Stimulated activated CD4-positive, alpha-beta T cell treated with anti-CD3 and anti-CD28 coated beads, Interleukin-15, amount 100 ng/mL, for 24 hours (primary cell): ENCODE data around the gene USP17L28.
"Not testable (repeated sequence)": the region's sequence is repeated elsewhere in the genome, so short reads cannot be mapped to it uniquely, and the experiment has no call there.

ENCODE experiments used
- DNase-seq: peaks from one replicate; pipeline ENCODE4 v3.0.0-alpha.2; 2020

USP17L28 gene, protein sequence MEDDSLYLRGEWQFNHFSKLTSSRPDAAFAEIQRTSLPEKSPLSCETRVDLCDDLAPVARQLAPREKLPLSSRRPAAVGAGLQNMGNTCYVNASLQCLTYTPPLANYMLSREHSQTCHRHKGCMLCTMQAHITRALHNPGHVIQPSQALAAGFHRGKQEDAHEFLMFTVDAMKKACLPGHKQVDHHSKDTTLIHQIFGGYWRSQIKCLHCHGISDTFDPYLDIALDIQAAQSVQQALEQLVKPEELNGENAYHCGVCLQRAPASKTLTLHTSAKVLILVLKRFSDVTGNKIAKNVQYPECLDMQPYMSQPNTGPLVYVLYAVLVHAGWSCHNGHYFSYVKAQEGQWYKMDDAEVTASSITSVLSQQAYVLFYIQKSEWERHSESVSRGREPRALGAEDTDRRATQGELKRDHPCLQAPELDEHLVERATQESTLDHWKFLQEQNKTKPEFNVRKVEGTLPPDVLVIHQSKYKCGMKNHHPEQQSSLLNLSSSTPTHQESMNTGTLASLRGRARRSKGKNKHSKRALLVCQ

DNA sequence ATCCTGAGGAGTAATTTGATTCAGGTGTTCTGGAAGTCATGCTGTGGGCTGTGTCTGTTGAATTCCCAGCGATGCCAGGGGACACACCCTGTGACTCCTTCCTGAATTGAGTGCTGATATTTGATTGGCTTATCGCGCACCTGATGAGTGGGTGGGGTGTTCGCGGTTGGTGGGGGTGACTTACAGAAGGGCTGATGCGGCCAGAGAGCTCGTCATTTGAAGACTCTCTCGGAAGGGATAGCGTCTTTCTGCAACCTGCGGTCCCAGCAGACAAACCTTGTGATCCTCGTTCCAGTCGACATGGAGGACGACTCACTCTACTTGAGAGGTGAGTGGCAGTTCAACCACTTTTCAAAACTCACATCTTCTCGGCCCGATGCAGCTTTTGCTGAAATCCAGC, at the start of gene USP17L28:
TSS of gene USP17L28 (plus strand) at position 301 of the 400 bp plus-strand sequence. CDS start at position 301, 0 bp downstream.
- DNase-seq = not testable (repeated sequence)

DNA sequence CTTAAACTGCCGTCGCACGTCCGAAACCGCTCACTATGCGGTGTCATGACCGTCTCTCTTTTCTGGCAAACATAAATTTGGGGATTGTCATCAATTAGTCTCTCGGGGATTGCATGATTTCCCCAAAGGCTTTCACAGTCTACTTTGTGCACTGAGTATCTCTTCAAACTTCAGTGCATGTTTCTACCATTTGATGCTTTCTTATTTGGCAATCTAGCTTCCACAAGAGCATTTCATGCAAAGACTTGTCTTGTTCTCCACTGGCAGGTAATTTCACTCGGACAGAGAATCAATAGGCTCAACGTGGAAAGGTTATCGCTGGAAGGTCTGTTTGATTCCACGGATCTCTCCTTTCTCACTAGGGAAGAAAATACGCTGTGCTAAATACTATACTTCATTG, 24.5 kb upstream of the USP17L28 start:
- not testable (repeated sequence) for DNase-seq

DNA sequence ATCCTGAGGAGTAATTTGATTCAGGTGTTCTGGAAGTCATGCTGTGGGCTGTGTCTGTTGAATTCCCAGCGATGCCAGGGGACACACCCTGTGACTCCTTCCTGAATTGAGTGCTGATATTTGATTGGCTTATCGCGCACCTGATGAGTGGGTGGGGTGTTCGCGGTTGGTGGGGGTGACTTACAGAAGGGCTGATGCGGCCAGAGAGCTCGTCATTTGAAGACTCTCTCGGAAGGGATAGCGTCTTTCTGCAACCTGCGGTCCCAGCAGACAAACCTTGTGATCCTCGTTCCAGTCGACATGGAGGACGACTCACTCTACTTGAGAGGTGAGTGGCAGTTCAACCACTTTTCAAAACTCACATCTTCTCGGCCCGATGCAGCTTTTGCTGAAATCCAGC, 23.8 kb upstream of the USP17L28 start, which contains the start of gene USP17L24:
TSS of gene USP17L24 (plus strand) at position 301 of the 400 bp plus-strand sequence. CDS start at position 301, 0 bp downstream.
- DNase-seq = not testable (repeated sequence)

DNA sequence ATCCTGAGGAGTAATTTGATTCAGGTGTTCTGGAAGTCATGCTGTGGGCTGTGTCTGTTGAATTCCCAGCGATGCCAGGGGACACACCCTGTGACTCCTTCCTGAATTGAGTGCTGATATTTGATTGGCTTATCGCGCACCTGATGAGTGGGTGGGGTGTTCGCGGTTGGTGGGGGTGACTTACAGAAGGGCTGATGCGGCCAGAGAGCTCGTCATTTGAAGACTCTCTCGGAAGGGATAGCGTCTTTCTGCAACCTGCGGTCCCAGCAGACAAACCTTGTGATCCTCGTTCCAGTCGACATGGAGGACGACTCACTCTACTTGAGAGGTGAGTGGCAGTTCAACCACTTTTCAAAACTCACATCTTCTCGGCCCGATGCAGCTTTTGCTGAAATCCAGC, 19.1 kb upstream of the USP17L28 start, which contains the start of gene USP17L25:
TSS of gene USP17L25 (plus strand) at position 301 of the 400 bp plus-strand sequence. CDS start at position 301, 0 bp downstream.
- not testable (repeated sequence) for DNase-seq

DNA sequence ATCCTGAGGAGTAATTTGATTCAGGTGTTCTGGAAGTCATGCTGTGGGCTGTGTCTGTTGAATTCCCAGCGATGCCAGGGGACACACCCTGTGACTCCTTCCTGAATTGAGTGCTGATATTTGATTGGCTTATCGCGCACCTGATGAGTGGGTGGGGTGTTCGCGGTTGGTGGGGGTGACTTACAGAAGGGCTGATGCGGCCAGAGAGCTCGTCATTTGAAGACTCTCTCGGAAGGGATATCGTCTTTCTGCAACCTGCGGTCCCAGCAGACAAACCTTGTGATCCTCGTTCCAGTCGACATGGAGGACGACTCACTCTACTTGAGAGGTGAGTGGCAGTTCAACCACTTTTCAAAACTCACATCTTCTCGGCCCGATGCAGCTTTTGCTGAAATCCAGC, 14.3 kb upstream of the USP17L28 start, which contains the start of gene USP17L26:
TSS of gene USP17L26 (plus strand) at position 301 of the 400 bp plus-strand sequence. CDS start at position 301, 0 bp downstream.
- not testable (repeated sequence) for DNase-seq

DNA sequence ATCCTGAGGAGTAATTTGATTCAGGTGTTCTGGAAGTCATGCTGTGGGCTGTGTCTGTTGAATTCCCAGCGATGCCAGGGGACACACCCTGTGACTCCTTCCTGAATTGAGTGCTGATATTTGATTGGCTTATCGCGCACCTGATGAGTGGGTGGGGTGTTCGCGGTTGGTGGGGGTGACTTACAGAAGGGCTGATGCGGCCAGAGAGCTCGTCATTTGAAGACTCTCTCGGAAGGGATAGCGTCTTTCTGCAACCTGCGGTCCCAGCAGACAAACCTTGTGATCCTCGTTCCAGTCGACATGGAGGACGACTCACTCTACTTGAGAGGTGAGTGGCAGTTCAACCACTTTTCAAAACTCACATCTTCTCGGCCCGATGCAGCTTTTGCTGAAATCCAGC, 9.6 kb upstream of the USP17L28 start, which contains the start of gene USP17L5:
TSS of gene USP17L5 (plus strand) at position 301 of the 400 bp plus-strand sequence. CDS start at position 301, 0 bp downstream.
- not testable (repeated sequence) for DNase-seq

DNA sequence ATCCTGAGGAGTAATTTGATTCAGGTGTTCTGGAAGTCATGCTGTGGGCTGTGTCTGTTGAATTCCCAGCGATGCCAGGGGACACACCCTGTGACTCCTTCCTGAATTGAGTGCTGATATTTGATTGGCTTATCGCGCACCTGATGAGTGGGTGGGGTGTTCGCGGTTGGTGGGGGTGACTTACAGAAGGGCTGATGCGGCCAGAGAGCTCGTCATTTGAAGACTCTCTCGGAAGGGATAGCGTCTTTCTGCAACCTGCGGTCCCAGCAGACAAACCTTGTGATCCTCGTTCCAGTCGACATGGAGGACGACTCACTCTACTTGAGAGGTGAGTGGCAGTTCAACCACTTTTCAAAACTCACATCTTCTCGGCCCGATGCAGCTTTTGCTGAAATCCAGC, 4.8 kb upstream of the USP17L28 start, which contains the start of gene USP17L27:
TSS of gene USP17L27 (plus strand) at position 301 of the 400 bp plus-strand sequence. CDS start at position 301, 0 bp downstream.
- DNase-seq = not testable (repeated sequence)

DNA sequence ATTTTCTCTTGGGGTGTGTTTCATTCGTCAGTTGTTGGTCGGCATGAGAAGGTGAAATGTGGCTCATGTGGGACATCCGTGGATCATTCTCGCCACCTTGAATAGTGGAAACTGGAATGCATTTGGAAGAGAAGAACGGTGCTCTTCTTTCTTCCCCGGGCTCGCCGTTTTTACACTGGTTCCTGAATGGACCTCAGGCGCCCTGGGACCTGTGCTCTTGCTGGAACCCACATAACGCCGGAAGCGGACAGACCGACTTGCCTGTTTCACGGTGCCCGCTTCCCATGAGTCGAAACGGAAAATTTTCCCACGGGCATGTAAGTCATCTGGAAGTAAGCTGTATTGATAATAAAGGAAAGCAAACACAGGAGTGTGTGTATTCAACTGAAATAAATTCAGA, 2.2 kb downstream of the USP17L28 start:
- not testable (repeated sequence) for DNase-seq

DNA sequence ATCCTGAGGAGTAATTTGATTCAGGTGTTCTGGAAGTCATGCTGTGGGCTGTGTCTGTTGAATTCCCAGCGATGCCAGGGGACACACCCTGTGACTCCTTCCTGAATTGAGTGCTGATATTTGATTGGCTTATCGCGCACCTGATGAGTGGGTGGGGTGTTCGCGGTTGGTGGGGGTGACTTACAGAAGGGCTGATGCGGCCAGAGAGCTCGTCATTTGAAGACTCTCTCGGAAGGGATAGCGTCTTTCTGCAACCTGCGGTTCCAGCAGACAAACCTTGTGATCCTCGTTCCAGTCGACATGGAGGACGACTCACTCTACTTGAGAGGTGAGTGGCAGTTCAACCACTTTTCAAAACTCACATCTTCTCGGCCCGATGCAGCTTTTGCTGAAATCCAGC, 4.6 kb downstream of the USP17L28 start, which contains the start of gene USP17L29:
TSS of gene USP17L29 (plus strand) at position 301 of the 400 bp plus-strand sequence. CDS start at position 301, 0 bp downstream.
- not testable (repeated sequence) for DNase-seq

DNA sequence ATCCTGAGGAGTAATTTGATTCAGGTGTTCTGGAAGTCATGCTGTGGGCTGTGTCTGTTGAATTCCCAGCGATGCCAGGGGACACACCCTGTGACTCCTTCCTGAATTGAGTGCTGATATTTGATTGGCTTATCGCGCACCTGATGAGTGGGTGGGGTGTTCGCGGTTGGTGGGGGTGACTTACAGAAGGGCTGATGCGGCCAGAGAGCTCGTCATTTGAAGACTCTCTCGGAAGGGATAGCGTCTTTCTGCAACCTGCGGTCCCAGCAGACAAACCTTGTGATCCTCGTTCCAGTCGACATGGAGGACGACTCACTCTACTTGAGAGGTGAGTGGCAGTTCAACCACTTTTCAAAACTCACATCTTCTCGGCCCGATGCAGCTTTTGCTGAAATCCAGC, 14.1 kb downstream of the USP17L28 start, which contains the start of gene USP17L30:
TSS of gene USP17L30 (plus strand) at position 301 of the 400 bp plus-strand sequence. CDS start at position 301, 0 bp downstream.
- not testable (repeated sequence) for DNase-seq

DNA sequence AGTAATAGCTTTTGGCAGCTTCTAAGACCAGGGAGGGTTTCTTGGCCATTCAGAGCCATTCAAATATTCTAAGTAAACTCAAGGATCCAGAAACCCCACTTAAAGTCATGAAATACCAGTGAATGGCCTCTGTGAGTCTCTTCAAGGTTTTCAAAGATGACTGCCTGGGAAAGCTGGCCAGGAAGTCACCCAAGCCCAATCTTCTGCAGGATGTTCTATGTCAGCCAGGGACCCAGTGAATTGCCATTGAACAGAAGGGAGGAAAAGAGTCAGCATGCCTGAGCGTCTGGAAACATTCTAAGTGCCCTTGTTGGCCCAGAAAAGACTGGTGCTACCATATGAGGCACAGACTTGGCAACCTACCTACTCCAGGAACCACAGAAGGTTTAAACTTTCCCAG, 31.2 kb downstream of the USP17L28 start:
- not testable (repeated sequence) for DNase-seq

DNA sequence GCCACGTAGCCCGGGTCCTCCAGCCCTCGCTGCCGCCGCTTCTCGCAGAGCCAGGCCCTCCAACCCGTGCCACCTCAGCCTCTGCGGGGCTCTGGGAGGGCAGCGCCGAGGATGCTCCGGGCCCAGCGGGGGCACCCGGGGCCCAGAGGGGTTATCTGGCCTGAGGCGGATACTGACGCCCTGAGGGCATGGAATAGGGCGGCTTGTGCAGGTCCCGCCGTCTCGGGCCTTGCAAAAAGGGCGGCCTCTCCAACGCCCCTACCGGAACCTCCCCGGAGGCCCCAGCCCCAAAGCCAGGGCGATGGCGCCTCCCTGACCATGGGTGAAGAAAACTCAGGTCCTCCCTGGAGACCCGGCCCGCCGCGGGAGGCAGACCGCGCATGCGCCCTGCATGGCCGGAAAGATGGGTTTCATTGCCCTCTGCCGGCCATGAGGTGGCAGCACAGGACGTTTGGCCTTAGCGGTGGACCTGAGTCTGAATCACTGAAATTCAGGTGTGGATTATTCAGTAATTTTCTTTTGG, 32.4 kb downstream of the USP17L28 start:
- peak; percentile 72 for DNase-seq

DNA sequence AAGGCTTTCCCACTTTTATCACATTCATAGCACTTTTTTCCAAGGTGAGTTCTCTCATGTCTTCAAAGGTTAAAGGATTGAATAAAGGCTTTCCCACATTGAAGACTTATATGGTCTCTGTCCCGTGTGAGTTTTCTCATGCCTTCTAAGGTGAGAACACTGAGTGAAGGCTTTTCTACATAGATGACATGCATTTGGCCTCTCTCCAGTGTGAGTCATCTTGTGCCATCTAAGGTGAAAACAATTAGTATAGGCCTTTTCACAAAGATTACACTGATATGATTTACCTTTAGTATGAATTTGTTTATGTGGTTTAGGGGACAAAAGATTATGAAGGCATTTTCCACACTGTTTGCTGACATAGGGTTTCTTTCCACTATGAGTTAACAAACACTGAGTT, 35.4 kb downstream of the USP17L28 start:
- DNase-seq = no peak

DNA sequence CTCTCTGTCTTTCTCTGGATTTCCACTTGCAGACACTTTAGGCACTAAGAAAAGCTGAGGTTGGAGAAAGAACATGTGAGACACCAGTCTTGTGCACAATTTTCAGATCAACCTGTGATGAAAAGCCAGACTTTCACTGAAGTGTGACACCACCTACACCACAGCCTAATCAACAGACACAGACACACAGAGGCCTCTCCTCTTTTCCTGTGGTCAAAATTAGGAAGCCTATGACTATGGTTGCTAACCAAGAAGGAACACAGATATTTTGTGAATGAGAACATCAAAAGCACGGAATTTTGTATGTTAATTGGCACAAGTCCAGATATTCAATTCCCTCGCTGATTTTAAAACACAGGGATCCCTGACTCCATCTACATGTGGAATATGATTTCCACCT, 40.3 kb downstream of the USP17L28 start:
- DNase-seq = not testable (repeated sequence)
